ENCODE results near the gene B3GALT4. TPM values are rescaled to one million over a fixed set of nuclear protein-coding genes. Genes with fewer than 3 reads are reported as not detected.

B3GALT4 gene
- total and polyA plus RNA-seq, 2 of the 13 experiments (the other 11 are each of a cell fraction or from before 2014, with no cell fraction given) = 0.04 to 0.27 TPM

DNA sequence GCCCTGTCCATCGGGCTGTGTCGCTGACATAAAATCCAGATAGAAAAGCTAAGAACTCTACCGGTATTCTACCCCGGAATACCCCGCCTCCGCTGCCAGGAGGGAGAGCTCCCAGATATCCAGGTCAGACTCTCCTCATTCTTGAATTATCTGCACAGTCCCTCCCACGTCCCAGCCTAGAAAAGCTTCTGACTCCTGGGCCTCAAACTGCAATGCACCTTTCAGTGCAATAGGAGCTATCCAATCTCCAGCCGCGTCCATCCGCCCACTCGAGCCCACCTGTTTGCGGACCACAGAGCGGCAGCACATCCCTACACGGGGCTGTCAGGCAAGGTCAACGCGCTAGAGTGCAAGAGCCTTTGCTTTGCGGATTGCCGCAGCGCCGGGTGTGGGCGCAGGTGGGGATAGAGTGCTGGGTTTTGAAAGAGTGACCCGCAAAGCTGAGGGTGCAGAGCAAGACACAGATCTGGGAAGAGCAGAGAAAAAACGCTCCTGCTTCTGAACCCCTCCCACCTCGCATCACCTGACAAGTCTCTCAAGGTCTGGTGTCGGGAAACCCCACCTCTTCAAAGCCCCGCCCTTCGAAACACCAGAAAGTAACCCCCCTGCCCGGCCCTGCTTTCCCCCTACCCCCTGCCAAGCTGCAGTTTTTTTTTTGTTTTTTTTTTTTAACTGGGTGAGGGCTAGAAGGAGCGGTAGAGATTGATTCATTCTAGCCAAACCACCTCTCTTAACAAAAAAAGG is 35.6 kb downstream of the B3GALT4 start (continued):
- TF ChIP-seq, protein P1, sequence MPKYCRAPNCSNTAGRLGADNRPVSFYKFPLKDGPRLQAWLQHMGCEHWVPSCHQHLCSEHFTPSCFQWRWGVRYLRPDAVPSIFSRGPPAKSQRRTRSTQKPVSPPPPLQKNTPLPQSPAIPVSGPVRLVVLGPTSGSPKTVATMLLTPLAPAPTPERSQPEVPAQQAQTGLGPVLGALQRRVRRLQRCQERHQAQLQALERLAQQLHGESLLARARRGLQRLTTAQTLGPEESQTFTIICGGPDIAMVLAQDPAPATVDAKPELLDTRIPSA (CRISPR knock-in tag; IDR thresholded peaks at IDR 0.05; ENCODE audit: borderline replicate concordance) = no peak
- TF ChIP-seq ZNF333 (CRISPR knock-in tag; IDR thresholded peaks at IDR 0.05; ENCODE audit: borderline replicate concordance) (peak; percentile 47; the same call in 1 of the 2 replicates), HMG20B (CRISPR knock-in tag; conservative IDR thresholded peaks at IDR 0.05) (no peak), SRSF1 (optimal IDR thresholded peaks at IDR 0.05; ENCODE audit: low read depth, low read length) (no peak), POLR2G (IDR thresholded peaks at IDR 0.05; ENCODE audit: low read depth, low read length) (no peak), DNMT1 (CRISPR knock-in tag; IDR thresholded peaks at IDR 0.05) (no peak), ZNF83 (CRISPR knock-in tag; IDR thresholded peaks at IDR 0.05; ENCODE audit: borderline replicate concordance) (no peak), RORA (CRISPR knock-in tag; IDR thresholded peaks at IDR 0.05) (no peak), ZSCAN12 (CRISPR knock-in tag; IDR thresholded peaks at IDR 0.05) (no peak), HOXA3 (CRISPR knock-in tag; IDR thresholded peaks at IDR 0.05) (peak; percentile 28; the same call in 1 of the 2 replicates), ZNF205 (CRISPR knock-in tag; IDR thresholded peaks at IDR 0.05) (peak; percentile 80; the same call in 1 of the 2 replicates), ZNF776 (CRISPR knock-in tag; IDR thresholded peaks at IDR 0.05) (no peak), ZMYM4 (CRISPR knock-in tag; IDR thresholded peaks at IDR 0.05) (peak; percentile 58; the same call in 1 of the 2 replicates)
- TF ChIP-seq, protein P2, sequence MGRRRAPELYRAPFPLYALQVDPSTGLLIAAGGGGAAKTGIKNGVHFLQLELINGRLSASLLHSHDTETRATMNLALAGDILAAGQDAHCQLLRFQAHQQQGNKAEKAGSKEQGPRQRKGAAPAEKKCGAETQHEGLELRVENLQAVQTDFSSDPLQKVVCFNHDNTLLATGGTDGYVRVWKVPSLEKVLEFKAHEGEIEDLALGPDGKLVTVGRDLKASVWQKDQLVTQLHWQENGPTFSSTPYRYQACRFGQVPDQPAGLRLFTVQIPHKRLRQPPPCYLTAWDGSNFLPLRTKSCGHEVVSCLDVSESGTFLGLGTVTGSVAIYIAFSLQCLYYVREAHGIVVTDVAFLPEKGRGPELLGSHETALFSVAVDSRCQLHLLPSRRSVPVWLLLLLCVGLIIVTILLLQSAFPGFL (CRISPR knock-in tag; IDR thresholded peaks at IDR 0.05) = no peak
- TF ChIP-seq, protein P3, sequence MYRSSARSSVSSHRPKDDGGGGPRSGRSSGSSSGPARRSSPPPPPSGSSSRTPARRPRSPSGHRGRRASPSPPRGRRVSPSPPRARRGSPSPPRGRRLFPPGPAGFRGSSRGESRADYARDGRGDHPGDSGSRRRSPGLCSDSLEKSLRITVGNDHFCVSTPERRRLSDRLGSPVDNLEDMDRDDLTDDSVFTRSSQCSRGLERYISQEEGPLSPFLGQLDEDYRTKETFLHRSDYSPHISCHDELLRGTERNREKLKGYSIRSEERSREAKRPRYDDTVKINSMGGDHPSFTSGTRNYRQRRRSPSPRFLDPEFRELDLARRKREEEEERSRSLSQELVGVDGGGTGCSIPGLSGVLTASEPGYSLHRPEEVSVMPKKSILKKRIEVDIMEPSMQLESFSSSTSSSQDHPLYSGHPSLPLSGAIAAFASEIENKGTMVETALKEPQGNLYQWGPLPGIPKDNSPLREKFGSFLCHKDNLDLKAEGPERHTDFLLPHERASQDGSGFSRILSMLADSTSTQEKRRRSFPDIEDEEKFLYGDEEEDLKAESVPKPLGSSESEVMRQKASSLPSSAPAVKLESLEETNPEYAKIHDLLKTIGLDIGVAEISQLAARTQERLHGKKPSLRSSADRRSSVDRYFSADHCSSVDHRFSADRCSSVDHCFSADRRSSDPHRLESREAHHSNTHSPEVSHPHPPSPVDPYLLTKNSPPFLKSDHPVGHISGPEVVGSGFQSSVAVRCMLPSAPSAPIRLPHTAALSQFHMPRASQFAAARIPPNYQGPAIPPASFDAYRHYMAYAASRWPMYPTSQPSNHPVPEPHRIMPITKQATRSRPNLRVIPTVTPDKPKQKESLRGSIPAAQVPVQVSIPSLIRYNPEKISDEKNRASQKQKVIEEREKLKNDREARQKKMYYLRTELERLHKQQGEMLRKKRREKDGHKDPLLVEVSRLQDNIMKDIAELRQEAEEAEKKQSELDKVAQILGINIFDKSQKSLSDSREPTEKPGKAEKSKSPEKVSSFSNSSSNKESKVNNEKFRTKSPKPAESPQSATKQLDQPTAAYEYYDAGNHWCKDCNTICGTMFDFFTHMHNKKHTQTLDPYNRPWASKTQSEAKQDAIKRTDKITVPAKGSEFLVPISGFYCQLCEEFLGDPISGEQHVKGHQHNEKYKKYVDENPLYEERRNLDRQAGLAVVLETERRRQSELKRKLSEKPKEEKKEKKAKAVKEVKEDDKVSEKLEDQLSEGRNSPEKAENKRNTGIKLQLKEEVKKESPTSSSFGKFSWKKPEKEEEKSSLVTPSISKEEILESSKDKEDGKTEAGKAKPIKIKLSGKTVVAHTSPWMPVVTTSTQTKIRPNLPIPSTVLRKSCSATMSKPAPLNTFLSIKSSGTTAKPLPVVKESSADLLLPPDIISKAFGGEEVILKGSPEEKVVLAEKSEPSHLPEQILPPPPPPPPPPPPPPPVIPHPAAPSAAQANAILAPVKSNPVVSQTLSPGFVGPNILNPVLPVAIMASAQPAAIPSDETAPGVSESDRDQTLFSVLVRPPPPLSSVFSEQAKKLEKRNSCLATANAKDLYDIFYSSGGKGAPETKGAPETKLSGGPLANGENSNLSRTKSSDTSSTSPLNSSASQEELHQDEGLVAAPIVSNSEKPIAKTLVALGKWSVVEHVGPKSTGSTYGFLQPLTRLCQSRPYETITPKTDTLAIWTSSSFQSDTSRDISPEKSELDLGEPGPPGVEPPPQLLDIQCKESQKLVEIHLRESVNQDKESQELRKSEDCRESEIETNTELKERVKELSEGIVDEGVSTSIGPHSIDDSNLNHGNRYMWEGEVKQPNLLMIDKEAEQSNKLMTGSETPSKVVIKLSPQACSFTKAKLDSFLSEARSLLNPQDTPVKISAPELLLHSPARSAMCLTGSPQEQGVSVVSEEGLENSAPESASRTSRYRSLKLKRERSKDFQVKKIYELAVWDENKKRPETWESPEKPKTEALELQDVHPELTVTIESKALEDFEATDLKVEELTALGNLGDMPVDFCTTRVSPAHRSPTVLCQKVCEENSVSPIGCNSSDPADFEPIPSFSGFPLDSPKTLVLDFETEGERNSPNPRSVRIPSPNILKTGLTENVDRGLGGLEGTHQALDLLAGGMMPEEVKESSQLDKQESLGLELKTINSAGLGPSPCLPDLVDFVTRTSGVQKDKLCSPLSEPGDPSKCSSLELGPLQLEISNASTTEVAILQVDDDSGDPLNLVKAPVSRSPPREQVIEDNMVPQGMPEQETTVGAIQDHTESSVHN (CRISPR knock-in tag; IDR thresholded peaks at IDR 0.05) = no peak
- TF ChIP-seq, protein P4, sequence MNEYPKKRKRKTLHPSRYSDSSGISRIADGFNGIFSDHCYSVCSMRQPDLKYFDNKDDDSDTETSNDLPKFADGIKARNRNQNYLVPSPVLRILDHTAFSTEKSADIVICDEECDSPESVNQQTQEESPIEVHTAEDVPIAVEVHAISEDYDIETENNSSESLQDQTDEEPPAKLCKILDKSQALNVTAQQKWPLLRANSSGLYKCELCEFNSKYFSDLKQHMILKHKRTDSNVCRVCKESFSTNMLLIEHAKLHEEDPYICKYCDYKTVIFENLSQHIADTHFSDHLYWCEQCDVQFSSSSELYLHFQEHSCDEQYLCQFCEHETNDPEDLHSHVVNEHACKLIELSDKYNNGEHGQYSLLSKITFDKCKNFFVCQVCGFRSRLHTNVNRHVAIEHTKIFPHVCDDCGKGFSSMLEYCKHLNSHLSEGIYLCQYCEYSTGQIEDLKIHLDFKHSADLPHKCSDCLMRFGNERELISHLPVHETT (CRISPR knock-in tag; conservative IDR thresholded peaks at IDR 0.05) = no peak
- TF ChIP-seq, protein P5, sequence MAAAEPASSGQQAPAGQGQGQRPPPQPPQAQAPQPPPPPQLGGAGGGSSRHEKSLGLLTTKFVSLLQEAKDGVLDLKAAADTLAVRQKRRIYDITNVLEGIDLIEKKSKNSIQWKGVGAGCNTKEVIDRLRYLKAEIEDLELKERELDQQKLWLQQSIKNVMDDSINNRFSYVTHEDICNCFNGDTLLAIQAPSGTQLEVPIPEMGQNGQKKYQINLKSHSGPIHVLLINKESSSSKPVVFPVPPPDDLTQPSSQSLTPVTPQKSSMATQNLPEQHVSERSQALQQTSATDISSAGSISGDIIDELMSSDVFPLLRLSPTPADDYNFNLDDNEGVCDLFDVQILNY (CRISPR knock-in tag; conservative IDR thresholded peaks at IDR 0.05) = 0 out of 2 replicates have a peak, but pooled peaks have one; percentile 21
